C4-2B (cell line): ENCODE data around the gene TLE5.

Experiments
- CTCF ChIP-seq: fragments of 450-650 bp; conservative IDR thresholded peaks from 2 replicates; pipeline ENCODE4 v1.5.1; 2017; ENCODE audit warnings: mild to moderate bottlenecking
- ZFX ChIP-seq: fragments of 450-650 bp; IDR thresholded peaks from 2 replicates; pipeline ENCODE4 v1.6.1; 2017

- no peak for TF ChIP-seq CTCF
- TF ChIP-seq ZFX = no peak
Measured at GRCh38 chr19:3083964-3084363, 21.7 kb upstream of the TLE5 start.
